HepG2 (cell line): ENCODE measurements around the gene THUMPD1. TPM values are rescaled to one million over a fixed set of nuclear protein-coding genes. Genes with fewer than 3 reads are reported as not detected.

Experiments used
- BORCS8-MEF2B ChIP-seq: sonication (generic); formaldehyde crosslinking; IDR thresholded peaks from 2 replicates; pipeline ENCODE4 v1.8.0; 2022; ENCODE audit warnings: mild to moderate bottlenecking, missing genetic modification reagents
- ESRRA ChIP-seq: sonication (generic); formaldehyde crosslinking; IDR thresholded peaks from 2 replicates; pipeline ENCODE4 v1.5.1; 2020; ENCODE audit warnings: mild to moderate bottlenecking, low read depth, missing genetic modification reagents
- HNF4A ChIP-seq: sonication (generic); formaldehyde crosslinking; IDR thresholded peaks from 2 replicates; pipeline ENCODE4 v1.4.0; 2020; ENCODE audit warnings: missing genetic modification reagents
- KAT8 ChIP-seq: IDR thresholded peaks from 2 replicates; pipeline ENCODE4 v1.6.1; 2016; ENCODE audit warnings: missing genetic modification reagents, missing compliant biosample characterization
- ZBTB3 ChIP-seq: sonication (generic); formaldehyde crosslinking; IDR thresholded peaks from 2 replicates; pipeline ENCODE4 v1.4.0; 2020; ENCODE audit warnings: low read depth, mild to moderate bottlenecking, moderate library complexity, missing genetic modification reagents, borderline replicate concordance
- ZFP1 ChIP-seq: IDR thresholded peaks from 2 replicates; pipeline ENCODE4 v1.6.1; 2016
- ZNF30 ChIP-seq: sonication (generic); formaldehyde crosslinking; IDR thresholded peaks from 2 replicates; pipeline ENCODE4 v1.5.0; 2020; ENCODE audit warnings: mild to moderate bottlenecking, missing genetic modification reagents
- ZNF792 ChIP-seq: IDR thresholded peaks from 2 replicates; pipeline ENCODE4 v1.6.1; 2016
- polyA plus RNA-seq, 8 experiments: library from polyadenylated mRNA; depleted of rRNA in 3 of 8; stranded (reverse) in 7 of 8; unstranded in 1 of 8; fragments of >200 nt; fragmentation: Illumina TruSeq in 4 of 8; extraction: Trizol in 4 of 8; gene quantifications; 2 replicates each; pipeline versions ENCODE4 v1.2.1 to v1.2.3, GENCODE V29; 2011 to 2016; ENCODE audit warnings: low read depth in 4 of 8, missing spikeins in 1 of 8, mixed read lengths in 1 of 8; ENCODE audit not compliant: insufficient read depth in 1 of 8
- total RNA-seq, 5 experiments: library from RNA; depleted of rRNA; stranded (reverse); fragments of >200 nt; fragmentation: Illumina TruSeq; extraction: Trizol; gene quantifications; 2 replicates each; pipeline ENCODE4 v1.2.3, GENCODE V29; 2016; ENCODE audit warnings: low read depth in 1 of 5
- TF ChIP-seq, protein P1 (sequence below): sonication (generic); formaldehyde crosslinking; conservative IDR thresholded peaks from 2 replicates; pipeline ENCODE4 v1.4.0; 2020; ENCODE audit warnings: mild to moderate bottlenecking, missing genetic modification reagents, moderate library complexity
- TF ChIP-seq, protein P2 (sequence below): sonication (generic); formaldehyde crosslinking; IDR thresholded peaks from 2 replicates; pipeline ENCODE4 v1.8.0; 2022; ENCODE audit warnings: mild to moderate bottlenecking, missing genetic modification reagents, moderate library complexity
- TF ChIP-seq, protein P3 (sequence below), 2 experiments: sonication (generic) in 1 of 2; formaldehyde crosslinking in 1 of 2; IDR thresholded peaks; 2 replicates each; pipeline versions ENCODE4 v1.5.1 to v1.6.1; 2011 to 2020; ENCODE audit warnings: borderline replicate concordance in 1 of 2, low read depth in 1 of 2, low read length in 1 of 2, mild to moderate bottlenecking in 1 of 2, missing genetic modification reagents in 1 of 2, moderate library complexity in 1 of 2
- TF ChIP-seq, protein P4 (sequence below): sonication (generic); formaldehyde crosslinking; IDR thresholded peaks from 2 replicates; pipeline ENCODE4 v1.4.0; 2020; ENCODE audit warnings: missing genetic modification reagents
- TF ChIP-seq, protein P5 (sequence below): sonication (generic); formaldehyde crosslinking; IDR thresholded peaks from 2 replicates; pipeline ENCODE4 v1.4.0; 2020; ENCODE audit warnings: missing genetic modification reagents
- TF ChIP-seq, protein P6 (sequence below): sonication (generic); formaldehyde crosslinking; IDR thresholded peaks from 2 replicates; pipeline ENCODE4 v1.4.0; 2020; ENCODE audit warnings: missing genetic modification reagents, mild to moderate bottlenecking, borderline replicate concordance

THUMPD1 gene
- total and polyA plus RNA-seq, 2 of the 13 experiments (the other 11 are each of a cell fraction or from before 2014, with no cell fraction given) = 22.7 to 69.1 TPM

DNA sequence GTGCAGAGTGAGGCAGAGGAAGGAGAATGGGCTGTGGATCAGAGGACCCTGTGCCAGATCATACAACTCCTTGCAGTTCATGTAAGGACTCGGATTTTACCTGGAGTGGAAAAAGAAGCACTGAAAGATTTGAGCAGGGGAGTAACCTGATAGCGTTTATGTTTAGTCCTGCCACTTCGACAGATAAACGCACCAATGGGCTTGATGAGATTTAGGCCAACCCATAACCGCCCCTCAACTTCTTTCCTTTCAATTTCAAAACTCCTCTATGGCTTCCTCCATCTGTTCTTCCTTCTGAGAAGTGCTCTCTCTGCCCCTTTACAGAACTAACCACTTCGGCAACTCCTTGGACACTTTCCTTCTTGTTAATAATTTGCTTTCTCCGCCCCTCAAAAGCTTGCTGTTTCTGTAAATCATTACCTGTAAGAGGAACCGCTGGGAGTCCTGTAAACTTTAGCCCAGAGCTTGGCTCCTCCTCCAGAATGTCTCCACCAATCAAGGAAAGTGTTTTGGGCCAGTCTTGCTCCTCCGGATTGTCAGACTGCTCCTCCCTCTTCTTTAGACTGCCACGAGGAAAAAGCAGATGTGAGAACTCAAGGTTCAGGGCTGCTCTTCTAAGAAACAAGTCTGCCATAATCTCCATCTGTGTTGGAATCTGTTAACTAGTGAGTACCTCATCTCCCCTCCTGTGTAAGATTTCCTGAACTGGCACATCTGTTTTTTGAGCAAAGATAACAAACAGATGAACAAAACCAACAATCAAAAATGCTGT is 22.0 kb upstream of the THUMPD1 start, which contains the start of gene ACSM3 (continued):
- TF ChIP-seq, protein P1, sequence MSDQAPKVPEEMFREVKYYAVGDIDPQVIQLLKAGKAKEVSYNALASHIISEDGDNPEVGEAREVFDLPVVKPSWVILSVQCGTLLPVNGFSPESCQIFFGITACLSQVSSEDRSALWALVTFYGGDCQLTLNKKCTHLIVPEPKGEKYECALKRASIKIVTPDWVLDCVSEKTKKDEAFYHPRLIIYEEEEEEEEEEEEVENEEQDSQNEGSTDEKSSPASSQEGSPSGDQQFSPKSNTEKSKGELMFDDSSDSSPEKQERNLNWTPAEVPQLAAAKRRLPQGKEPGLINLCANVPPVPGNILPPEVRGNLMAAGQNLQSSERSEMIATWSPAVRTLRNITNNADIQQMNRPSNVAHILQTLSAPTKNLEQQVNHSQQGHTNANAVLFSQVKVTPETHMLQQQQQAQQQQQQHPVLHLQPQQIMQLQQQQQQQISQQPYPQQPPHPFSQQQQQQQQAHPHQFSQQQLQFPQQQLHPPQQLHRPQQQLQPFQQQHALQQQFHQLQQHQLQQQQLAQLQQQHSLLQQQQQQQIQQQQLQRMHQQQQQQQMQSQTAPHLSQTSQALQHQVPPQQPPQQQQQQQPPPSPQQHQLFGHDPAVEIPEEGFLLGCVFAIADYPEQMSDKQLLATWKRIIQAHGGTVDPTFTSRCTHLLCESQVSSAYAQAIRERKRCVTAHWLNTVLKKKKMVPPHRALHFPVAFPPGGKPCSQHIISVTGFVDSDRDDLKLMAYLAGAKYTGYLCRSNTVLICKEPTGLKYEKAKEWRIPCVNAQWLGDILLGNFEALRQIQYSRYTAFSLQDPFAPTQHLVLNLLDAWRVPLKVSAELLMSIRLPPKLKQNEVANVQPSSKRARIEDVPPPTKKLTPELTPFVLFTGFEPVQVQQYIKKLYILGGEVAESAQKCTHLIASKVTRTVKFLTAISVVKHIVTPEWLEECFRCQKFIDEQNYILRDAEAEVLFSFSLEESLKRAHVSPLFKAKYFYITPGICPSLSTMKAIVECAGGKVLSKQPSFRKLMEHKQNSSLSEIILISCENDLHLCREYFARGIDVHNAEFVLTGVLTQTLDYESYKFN (CRISPR knock-in tag) = peak; percentile 69
- TF ChIP-seq ZNF792 (CRISPR knock-in tag) = no peak
- no peak for TF ChIP-seq ZBTB3 (CRISPR knock-in tag)
- TF ChIP-seq HNF4A = peak; percentile 23; the same call in 1 of the 2 replicates
- no peak for TF ChIP-seq BORCS8-MEF2B (CRISPR knock-in tag)
- TF ChIP-seq, protein P2, sequence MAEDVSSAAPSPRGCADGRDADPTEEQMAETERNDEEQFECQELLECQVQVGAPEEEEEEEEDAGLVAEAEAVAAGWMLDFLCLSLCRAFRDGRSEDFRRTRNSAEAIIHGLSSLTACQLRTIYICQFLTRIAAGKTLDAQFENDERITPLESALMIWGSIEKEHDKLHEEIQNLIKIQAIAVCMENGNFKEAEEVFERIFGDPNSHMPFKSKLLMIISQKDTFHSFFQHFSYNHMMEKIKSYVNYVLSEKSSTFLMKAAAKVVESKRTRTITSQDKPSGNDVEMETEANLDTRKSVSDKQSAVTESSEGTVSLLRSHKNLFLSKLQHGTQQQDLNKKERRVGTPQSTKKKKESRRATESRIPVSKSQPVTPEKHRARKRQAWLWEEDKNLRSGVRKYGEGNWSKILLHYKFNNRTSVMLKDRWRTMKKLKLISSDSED (CRISPR knock-in tag) = no peak
- TF ChIP-seq, protein P3, sequence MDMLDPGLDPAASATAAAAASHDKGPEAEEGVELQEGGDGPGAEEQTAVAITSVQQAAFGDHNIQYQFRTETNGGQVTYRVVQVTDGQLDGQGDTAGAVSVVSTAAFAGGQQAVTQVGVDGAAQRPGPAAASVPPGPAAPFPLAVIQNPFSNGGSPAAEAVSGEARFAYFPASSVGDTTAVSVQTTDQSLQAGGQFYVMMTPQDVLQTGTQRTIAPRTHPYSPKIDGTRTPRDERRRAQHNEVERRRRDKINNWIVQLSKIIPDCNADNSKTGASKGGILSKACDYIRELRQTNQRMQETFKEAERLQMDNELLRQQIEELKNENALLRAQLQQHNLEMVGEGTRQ (IDR thresholded peaks at IDR 0.05; ENCODE audit: low read depth, low read length) = no peak
- TF ChIP-seq, protein P3 (CRISPR knock-in tag; IDR thresholded peaks at IDR 0.05; ENCODE audit: borderline replicate concordance) = no peak
- no peak for TF ChIP-seq KAT8 (CRISPR knock-in tag)
- TF ChIP-seq, protein P4, sequence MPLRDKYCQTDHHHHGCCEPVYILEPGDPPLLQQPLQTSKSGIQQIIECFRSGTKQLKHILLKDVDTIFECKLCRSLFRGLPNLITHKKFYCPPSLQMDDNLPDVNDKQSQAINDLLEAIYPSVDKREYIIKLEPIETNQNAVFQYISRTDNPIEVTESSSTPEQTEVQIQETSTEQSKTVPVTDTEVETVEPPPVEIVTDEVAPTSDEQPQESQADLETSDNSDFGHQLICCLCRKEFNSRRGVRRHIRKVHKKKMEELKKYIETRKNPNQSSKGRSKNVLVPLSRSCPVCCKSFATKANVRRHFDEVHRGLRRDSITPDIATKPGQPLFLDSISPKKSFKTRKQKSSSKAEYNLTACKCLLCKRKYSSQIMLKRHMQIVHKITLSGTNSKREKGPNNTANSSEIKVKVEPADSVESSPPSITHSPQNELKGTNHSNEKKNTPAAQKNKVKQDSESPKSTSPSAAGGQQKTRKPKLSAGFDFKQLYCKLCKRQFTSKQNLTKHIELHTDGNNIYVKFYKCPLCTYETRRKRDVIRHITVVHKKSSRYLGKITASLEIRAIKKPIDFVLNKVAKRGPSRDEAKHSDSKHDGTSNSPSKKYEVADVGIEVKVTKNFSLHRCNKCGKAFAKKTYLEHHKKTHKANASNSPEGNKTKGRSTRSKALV (CRISPR knock-in tag) = no peak
- TF ChIP-seq, protein P5, sequence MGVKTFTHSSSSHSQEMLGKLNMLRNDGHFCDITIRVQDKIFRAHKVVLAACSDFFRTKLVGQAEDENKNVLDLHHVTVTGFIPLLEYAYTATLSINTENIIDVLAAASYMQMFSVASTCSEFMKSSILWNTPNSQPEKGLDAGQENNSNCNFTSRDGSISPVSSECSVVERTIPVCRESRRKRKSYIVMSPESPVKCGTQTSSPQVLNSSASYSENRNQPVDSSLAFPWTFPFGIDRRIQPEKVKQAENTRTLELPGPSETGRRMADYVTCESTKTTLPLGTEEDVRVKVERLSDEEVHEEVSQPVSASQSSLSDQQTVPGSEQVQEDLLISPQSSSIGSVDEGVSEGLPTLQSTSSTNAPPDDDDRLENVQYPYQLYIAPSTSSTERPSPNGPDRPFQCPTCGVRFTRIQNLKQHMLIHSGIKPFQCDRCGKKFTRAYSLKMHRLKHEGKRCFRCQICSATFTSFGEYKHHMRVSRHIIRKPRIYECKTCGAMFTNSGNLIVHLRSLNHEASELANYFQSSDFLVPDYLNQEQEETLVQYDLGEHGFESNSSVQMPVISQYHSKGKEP (CRISPR knock-in tag) = no peak
- TF ChIP-seq ZFP1 (CRISPR knock-in tag) = peak; percentile 31; the same call in 1 of the 2 replicates
- TF ChIP-seq, protein P6, sequence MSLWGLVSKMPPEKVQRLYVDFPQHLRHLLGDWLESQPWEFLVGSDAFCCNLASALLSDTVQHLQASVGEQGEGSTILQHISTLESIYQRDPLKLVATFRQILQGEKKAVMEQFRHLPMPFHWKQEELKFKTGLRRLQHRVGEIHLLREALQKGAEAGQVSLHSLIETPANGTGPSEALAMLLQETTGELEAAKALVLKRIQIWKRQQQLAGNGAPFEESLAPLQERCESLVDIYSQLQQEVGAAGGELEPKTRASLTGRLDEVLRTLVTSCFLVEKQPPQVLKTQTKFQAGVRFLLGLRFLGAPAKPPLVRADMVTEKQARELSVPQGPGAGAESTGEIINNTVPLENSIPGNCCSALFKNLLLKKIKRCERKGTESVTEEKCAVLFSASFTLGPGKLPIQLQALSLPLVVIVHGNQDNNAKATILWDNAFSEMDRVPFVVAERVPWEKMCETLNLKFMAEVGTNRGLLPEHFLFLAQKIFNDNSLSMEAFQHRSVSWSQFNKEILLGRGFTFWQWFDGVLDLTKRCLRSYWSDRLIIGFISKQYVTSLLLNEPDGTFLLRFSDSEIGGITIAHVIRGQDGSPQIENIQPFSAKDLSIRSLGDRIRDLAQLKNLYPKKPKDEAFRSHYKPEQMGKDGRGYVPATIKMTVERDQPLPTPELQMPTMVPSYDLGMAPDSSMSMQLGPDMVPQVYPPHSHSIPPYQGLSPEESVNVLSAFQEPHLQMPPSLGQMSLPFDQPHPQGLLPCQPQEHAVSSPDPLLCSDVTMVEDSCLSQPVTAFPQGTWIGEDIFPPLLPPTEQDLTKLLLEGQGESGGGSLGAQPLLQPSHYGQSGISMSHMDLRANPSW = 0 out of 2 replicates have a peak, but pooled peaks have one; percentile 42
- no peak for TF ChIP-seq ZNF30 (CRISPR knock-in tag)
- TF ChIP-seq ESRRA (CRISPR knock-in tag) = no peak
